WTC11 (cell line): ENCODE measurements around the gene TMED4. TPM values are rescaled to one million over a fixed set of nuclear protein-coding genes. Genes with fewer than 3 reads are reported as not detected.

Experiments used
- ATAC-seq: fragments of 200-7000 bp; cut with Tn5 transposase; 2 replicates; pipeline ENCODE4 v1.10.0; 2021; ENCODE audit warnings: mild to moderate bottlenecking, moderate library complexity
- CTCF ChIA-PET: fragments of 300-600 bp; sonication (Branson Sonifier 250); formaldehyde crosslinking; loops from one replicate; lab custom pipeline; 2021; ENCODE audit warnings: antibody characterized with exemption; lab: Charles Lee
- POLR2A ChIA-PET: fragments of 350-600 bp; sonication (Branson Sonifier 250); formaldehyde crosslinking; loops from one replicate; lab custom pipeline; 2021; ENCODE audit warnings: antibody characterized with exemption; lab: Charles Lee
- DNase-seq: peaks from one replicate; pipeline ENCODE4 v3.0.0; 2021; ENCODE audit warnings: low spot score
- H3K27ac Mint-ChIP-seq: 2 replicates; pipeline ENCODE4 v1.8.0; 2021; ENCODE audit warnings: mixed read lengths
- H3K27me3 Mint-ChIP-seq: 2 replicates; pipeline ENCODE4 v1.8.0; 2021; ENCODE audit warnings: low read depth, mild to moderate bottlenecking, moderate library complexity, mixed read lengths
- H3K36me3 Mint-ChIP-seq: 2 replicates; pipeline ENCODE4 v1.8.0; 2021; ENCODE audit warnings: mixed read lengths
- H3K4me1 Mint-ChIP-seq: 2 replicates; pipeline ENCODE4 v1.8.0; 2022; ENCODE audit warnings: mixed read lengths
- H3K4me3 Mint-ChIP-seq: 2 replicates; pipeline ENCODE4 v1.8.0; 2021; ENCODE audit warnings: mild to moderate bottlenecking, moderate library complexity, mixed read lengths
- H3K9me3 Mint-ChIP-seq: 2 replicates; pipeline ENCODE4 v1.8.0; 2021; ENCODE audit warnings: mixed read lengths
- CTCF ChIP-seq: fragments of 200-600 bp; IDR thresholded peaks from 2 replicates; pipeline ENCODE4 v1.8.0; 2022; ENCODE audit warnings: antibody characterized with exemption
- ERG ChIP-seq: fragments of 250-450 bp; sonication (Bioruptor Pico); IDR thresholded peaks from 2 replicates; pipeline ENCODE4 v1.8.0; 2021; ENCODE audit warnings: mild to moderate bottlenecking
- FOXK1 ChIP-seq: sonication (generic); formaldehyde crosslinking; IDR thresholded peaks from 2 replicates; pipeline ENCODE4 v1.8.0; 2022; ENCODE audit warnings: mild to moderate bottlenecking, moderate library complexity, missing genetic modification reagents
- GABPB1 ChIP-seq: sonication (generic); formaldehyde crosslinking; IDR thresholded peaks from 2 replicates; pipeline ENCODE4 v1.8.1; 2023; ENCODE audit warnings: mild to moderate bottlenecking, missing genetic modification reagents
- IRF2 ChIP-seq: sonication (generic); formaldehyde crosslinking; IDR thresholded peaks from 2 replicates; pipeline ENCODE4 v1.8.0; 2022; ENCODE audit warnings: low read depth, missing genetic modification reagents, borderline replicate concordance
- KAT7 ChIP-seq: sonication (generic); formaldehyde crosslinking; IDR thresholded peaks from 2 replicates; pipeline ENCODE4 v1.8.1; 2023; ENCODE audit warnings: missing genetic modification reagents, mild to moderate bottlenecking, borderline replicate concordance
- NFE2L1 ChIP-seq: sonication (generic); formaldehyde crosslinking; IDR thresholded peaks from 2 replicates; pipeline ENCODE4 v1.8.1; 2023; ENCODE audit warnings: missing genetic modification reagents
- NFYB ChIP-seq: sonication (generic); formaldehyde crosslinking; conservative IDR thresholded peaks from 2 replicates; pipeline ENCODE4 v1.8.0; 2022; ENCODE audit warnings: low read depth, missing genetic modification reagents
- NR3C1 ChIP-seq: sonication (generic); formaldehyde crosslinking; conservative IDR thresholded peaks from 2 replicates; pipeline ENCODE4 v1.8.1; 2023; ENCODE audit warnings: low read depth, mild to moderate bottlenecking, missing genetic modification reagents
- PREB ChIP-seq: sonication (generic); formaldehyde crosslinking; IDR thresholded peaks from 2 replicates; pipeline ENCODE4 v1.8.1; 2022; ENCODE audit warnings: mild to moderate bottlenecking, missing genetic modification reagents, moderate library complexity, borderline replicate concordance
- PRRX2 ChIP-seq: fragments of 250-450 bp; sonication (Bioruptor Pico); IDR thresholded peaks from 2 replicates; pipeline ENCODE4 v1.8.0; 2021; ENCODE audit warnings: mild to moderate bottlenecking
- TCF7 ChIP-seq: sonication (generic); formaldehyde crosslinking; IDR thresholded peaks from 2 replicates; pipeline ENCODE4 v1.8.0; 2022; ENCODE audit warnings: mild to moderate bottlenecking, low read depth, missing genetic modification reagents, moderate library complexity
- TEAD1 ChIP-seq: sonication (generic); formaldehyde crosslinking; IDR thresholded peaks from 2 replicates; pipeline ENCODE4 v1.8.0; 2022; ENCODE audit warnings: mild to moderate bottlenecking, missing genetic modification reagents
- ZNF121 ChIP-seq: sonication (generic); formaldehyde crosslinking; IDR thresholded peaks from 2 replicates; pipeline ENCODE4 v1.8.0; 2023; ENCODE audit warnings: missing genetic modification reagents
- ZNF263 ChIP-seq: sonication (generic); formaldehyde crosslinking; IDR thresholded peaks from 2 replicates; pipeline ENCODE4 v1.8.1; 2022; ENCODE audit warnings: low read depth, mild to moderate bottlenecking, moderate library complexity, missing genetic modification reagents
- ZNF416 ChIP-seq: fragments of 250-450 bp; sonication (Bioruptor Pico); IDR thresholded peaks from 2 replicates; pipeline ENCODE4 v1.9.0; 2021; ENCODE audit warnings: mild to moderate bottlenecking, inconsistent platforms
- ZNF423 ChIP-seq: fragments of 250-450 bp; sonication (Bioruptor Pico); IDR thresholded peaks from 2 replicates; pipeline ENCODE4 v2.1.2; 2022; ENCODE audit warnings: mild to moderate bottlenecking, moderate library complexity
- total RNA-seq: library from RNA; stranded (reverse); gene quantifications from 3 replicates; pipeline ENCODE4 v1.2.3, GENCODE V29; 2021
- TF ChIP-seq, protein P1 (sequence below): sonication (generic); formaldehyde crosslinking; IDR thresholded peaks from 2 replicates; pipeline ENCODE4 v1.8.1; 2022; ENCODE audit warnings: missing genetic modification reagents, borderline replicate concordance
- TF ChIP-seq, protein P2 (sequence below): sonication (generic); formaldehyde crosslinking; IDR thresholded peaks from 2 replicates; pipeline ENCODE4 v1.8.0; 2023; ENCODE audit warnings: mild to moderate bottlenecking, missing genetic modification reagents

Gene TMED4
- total RNA-seq, 1 experiment from 2014 or later = 58.6 TPM

GRCh38 chr7:44535348-44536064 is 46.5 kb downstream of the TMED4 start:
- no peaks in the 10 kb centered on the region for H3K36me3 Mint-ChIP-seq
- no peaks in the 10 kb centered on the region; the same call in 1 of the 2 replicates for H3K27me3 Mint-ChIP-seq
- DNase-seq (no peak), ATAC-seq (no peak)
- POLR2A ChIA-PET = no interaction called here
- no peak overlapping the region for H3K4me3 Mint-ChIP-seq
- no peaks in the 10 kb centered on the region for H3K4me1 Mint-ChIP-seq
- CTCF ChIA-PET = interaction anchor here (0.6 to 1.7 kb wide), 12 partner anchors 9 to 394 kb away, joined by 3 to 32 read pairs (median 6); partner anchors contain the start of gene DDX56
- no peaks in the 10 kb centered on the region for H3K9me3 Mint-ChIP-seq
- no peak overlapping the region for H3K27ac Mint-ChIP-seq
- TF ChIP-seq NFE2L1 (CRISPR knock-in tag) = no peak
- TF ChIP-seq, protein P1, sequence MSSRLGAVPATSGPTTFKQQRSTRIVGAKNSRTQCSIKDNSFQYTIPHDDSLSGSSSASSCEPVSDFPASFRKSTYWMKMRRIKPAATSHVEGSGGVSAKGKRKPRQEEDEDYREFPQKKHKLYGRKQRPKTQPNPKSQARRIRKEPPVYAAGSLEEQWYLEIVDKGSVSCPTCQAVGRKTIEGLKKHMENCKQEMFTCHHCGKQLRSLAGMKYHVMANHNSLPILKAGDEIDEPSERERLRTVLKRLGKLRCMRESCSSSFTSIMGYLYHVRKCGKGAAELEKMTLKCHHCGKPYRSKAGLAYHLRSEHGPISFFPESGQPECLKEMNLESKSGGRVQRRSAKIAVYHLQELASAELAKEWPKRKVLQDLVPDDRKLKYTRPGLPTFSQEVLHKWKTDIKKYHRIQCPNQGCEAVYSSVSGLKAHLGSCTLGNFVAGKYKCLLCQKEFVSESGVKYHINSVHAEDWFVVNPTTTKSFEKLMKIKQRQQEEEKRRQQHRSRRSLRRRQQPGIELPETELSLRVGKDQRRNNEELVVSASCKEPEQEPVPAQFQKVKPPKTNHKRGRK = 0 out of 2 replicates have a peak, but pooled peaks have one; percentile 69
- TF ChIP-seq, all 79 proteins: peak for 1

GRCh38 chr7:44534501-44534900 is 47.5 kb downstream of the TMED4 start:
- POLR2A ChIA-PET = interaction anchor here (1.0 kb wide), 1 partner anchor 39 kb away, joined by 3 read pairs; the partner anchor contains the start of gene DDX56
- TF ChIP-seq, protein P2, sequence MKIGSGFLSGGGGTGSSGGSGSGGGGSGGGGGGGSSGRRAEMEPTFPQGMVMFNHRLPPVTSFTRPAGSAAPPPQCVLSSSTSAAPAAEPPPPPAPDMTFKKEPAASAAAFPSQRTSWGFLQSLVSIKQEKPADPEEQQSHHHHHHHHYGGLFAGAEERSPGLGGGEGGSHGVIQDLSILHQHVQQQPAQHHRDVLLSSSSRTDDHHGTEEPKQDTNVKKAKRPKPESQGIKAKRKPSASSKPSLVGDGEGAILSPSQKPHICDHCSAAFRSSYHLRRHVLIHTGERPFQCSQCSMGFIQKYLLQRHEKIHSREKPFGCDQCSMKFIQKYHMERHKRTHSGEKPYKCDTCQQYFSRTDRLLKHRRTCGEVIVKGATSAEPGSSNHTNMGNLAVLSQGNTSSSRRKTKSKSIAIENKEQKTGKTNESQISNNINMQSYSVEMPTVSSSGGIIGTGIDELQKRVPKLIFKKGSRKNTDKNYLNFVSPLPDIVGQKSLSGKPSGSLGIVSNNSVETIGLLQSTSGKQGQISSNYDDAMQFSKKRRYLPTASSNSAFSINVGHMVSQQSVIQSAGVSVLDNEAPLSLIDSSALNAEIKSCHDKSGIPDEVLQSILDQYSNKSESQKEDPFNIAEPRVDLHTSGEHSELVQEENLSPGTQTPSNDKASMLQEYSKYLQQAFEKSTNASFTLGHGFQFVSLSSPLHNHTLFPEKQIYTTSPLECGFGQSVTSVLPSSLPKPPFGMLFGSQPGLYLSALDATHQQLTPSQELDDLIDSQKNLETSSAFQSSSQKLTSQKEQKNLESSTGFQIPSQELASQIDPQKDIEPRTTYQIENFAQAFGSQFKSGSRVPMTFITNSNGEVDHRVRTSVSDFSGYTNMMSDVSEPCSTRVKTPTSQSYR = no peak
- no peak for TF ChIP-seq ZNF416 (CRISPR knock-in tag)
- no peak for TF ChIP-seq ZNF121 (CRISPR knock-in tag)
- no peak for TF ChIP-seq PRRX2 (CRISPR knock-in tag)
- peak; percentile 14; the same call in 1 of the 2 replicates for TF ChIP-seq ZNF423
- no peak for TF ChIP-seq PREB (CRISPR knock-in tag)
- peak; percentile 75 for TF ChIP-seq CTCF
- TF ChIP-seq IRF2 = no peak
- TF ChIP-seq FOXK1 (CRISPR knock-in tag) = no peak
- Mint-ChIP-seq H3K27me3 (no peaks in the 10 kb centered on the region; the same call in 1 of the 2 replicates), H3K36me3 (no peaks in the 10 kb centered on the region), H3K9me3 (no peaks in the 10 kb centered on the region), H3K27ac (no peak overlapping the region), H3K4me3 (no peak overlapping the region), H3K4me1 (no peaks in the 10 kb centered on the region)
- ATAC-seq = peak; percentile 99
- CTCF ChIA-PET = interaction anchor here (0.6 to 1.7 kb wide), 51 partner anchors 8 to 490 kb away, joined by 3 to 32 read pairs (median 4); partner anchors contain the start of genes DBNL, DDX56, NUDCD3 and TMED4
- peak; percentile 79 for DNase-seq

DNA sequence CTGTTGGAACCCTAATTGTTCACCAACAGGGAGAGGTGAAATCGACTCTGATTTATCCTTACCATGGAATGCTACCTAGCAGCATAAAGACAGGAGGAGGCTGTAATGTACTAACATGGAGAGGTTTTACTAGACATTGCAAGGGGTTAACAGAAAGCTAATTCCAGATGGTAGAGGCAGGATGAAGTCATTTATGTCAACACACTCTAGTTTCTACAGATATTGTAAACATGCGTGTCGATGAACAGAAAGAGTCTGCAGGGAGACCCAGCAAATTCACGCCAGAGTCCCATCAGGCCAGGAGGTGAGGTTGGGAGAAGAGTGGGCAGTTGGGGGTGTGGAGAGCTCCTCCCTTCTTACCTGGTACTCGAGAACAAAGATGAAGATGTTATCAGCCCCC is 47.9 kb downstream of the TMED4 start:
- Mint-ChIP-seq H3K36me3 (no peaks in the 10 kb centered on the region), H3K27me3 (no peaks in the 10 kb centered on the region; the same call in 1 of the 2 replicates), H3K9me3 (no peaks in the 10 kb centered on the region), H3K27ac (no peak overlapping the region), H3K4me1 (no peaks in the 10 kb centered on the region), H3K4me3 (no peak overlapping the region)
- CTCF ChIA-PET = interaction anchor here (0.6 to 1.7 kb wide), 49 partner anchors 8 to 428 kb away, joined by 3 to 32 read pairs (median 4); partner anchors contain the start of genes DDX56, NUDCD3 and TMED4
- DNase-seq (no peak), ATAC-seq (no peak)
- no peak for TF ChIP-seq NR3C1 (CRISPR knock-in tag)
- TF ChIP-seq TEAD1 (CRISPR knock-in tag) = no peak
- TF ChIP-seq TCF7 (CRISPR knock-in tag) = no peak
- TF ChIP-seq NFYB = no peak
- TF ChIP-seq ZNF263 (CRISPR knock-in tag) = no peak
- no peak for TF ChIP-seq GABPB1 (CRISPR knock-in tag)
- no peak for TF ChIP-seq KAT7 (CRISPR knock-in tag)
- no peak for TF ChIP-seq ERG (CRISPR knock-in tag)
- POLR2A ChIA-PET = interaction anchor here (1.0 kb wide), 1 partner anchor 40 kb away, joined by 3 read pairs; the partner anchor contains the start of gene DDX56
